Astrocyte (in vitro differentiated cells and primary cell): ENCODE results near the gene CDC45. TPM values are rescaled to one million over a fixed set of nuclear protein-coding genes. Genes with fewer than 3 reads are reported as not detected.
A peak's percentile ranks its signal among the peaks of the same experiment; 100 is the strongest.

Source experiments
- DNase-seq: peaks from one replicate; pipeline ENCODE4 v3.0.0-alpha.2; 2010; ENCODE audit warnings: low read depth
- FAIRE-seq: peaks from 2 replicates; lab custom pipeline; 2011; peaks lifted over from hg19 to GRCh38; lab: Jason Lieb, UNC
- H2AFZ ChIP-seq: 2 replicates; pipeline ENCODE4 v1.6.0; 2012; ENCODE audit warnings: low read depth, low read length, inconsistent platforms
- H3K27ac ChIP-seq: 2 replicates; pipeline ENCODE4 v1.5.1; 2011; ENCODE audit warnings: low read depth, low read length, inconsistent platforms
- H3K27me3 ChIP-seq: 2 replicates; pipeline ENCODE4 v1.6.0; 2011; ENCODE audit warnings: low read length, inconsistent platforms; ENCODE audit not compliant: insufficient read depth
- H3K36me3 ChIP-seq: 2 replicates; pipeline ENCODE4 v1.5.1; 2011; ENCODE audit warnings: low read length, inconsistent platforms; ENCODE audit not compliant: insufficient read depth
- H3K4me1 ChIP-seq: 2 replicates; pipeline ENCODE4 v1.5.1; 2011; ENCODE audit warnings: low read length, inconsistent platforms; ENCODE audit not compliant: insufficient read depth
- H3K4me2 ChIP-seq: 2 replicates; pipeline ENCODE4 v1.6.0; 2012; ENCODE audit warnings: low read length, inconsistent platforms
- H3K4me3 ChIP-seq: 2 replicates; pipeline ENCODE4 v1.5.1; 2011; ENCODE audit warnings: low read depth, mild to moderate bottlenecking, low read length, inconsistent platforms; ENCODE audit not compliant: insufficient read depth
- H3K79me2 ChIP-seq: 2 replicates; pipeline ENCODE4 v1.6.0; 2012; ENCODE audit warnings: mild to moderate bottlenecking, low read length, inconsistent platforms; ENCODE audit not compliant: insufficient read depth
- H3K9ac ChIP-seq: 2 replicates; pipeline ENCODE4 v1.6.0; 2012; ENCODE audit warnings: mild to moderate bottlenecking, low read length, inconsistent platforms
- H3K9me3 ChIP-seq: 2 replicates; pipeline ENCODE4 v1.5.1; 2012; ENCODE audit warnings: low read depth, mild to moderate bottlenecking, low read length, inconsistent platforms; ENCODE audit not compliant: insufficient read depth
- H4K20me1 ChIP-seq: 2 replicates; pipeline ENCODE4 v1.6.0; 2012; ENCODE audit warnings: low read length, inconsistent platforms; ENCODE audit not compliant: insufficient read depth
- H3K27ac Mint-ChIP-seq: one replicate; pipeline ENCODE4 v1.8.0; 2021; ENCODE audit warnings: mild to moderate bottlenecking, mixed read lengths; ENCODE audit not compliant: unreplicated experiment
- H3K27me3 Mint-ChIP-seq: one replicate; pipeline ENCODE4 v1.8.0; 2021; ENCODE audit warnings: low read depth, mixed read lengths; ENCODE audit not compliant: unreplicated experiment
- H3K36me3 Mint-ChIP-seq: one replicate; pipeline ENCODE4 v1.8.0; 2021; ENCODE audit warnings: low read depth, mixed read lengths; ENCODE audit not compliant: unreplicated experiment
- H3K4me1 Mint-ChIP-seq: one replicate; pipeline ENCODE4 v1.8.0; 2021; ENCODE audit warnings: low read depth, mixed read lengths; ENCODE audit not compliant: unreplicated experiment
- H3K4me3 Mint-ChIP-seq: one replicate; pipeline ENCODE4 v1.8.0; 2021; ENCODE audit warnings: mild to moderate bottlenecking, moderate library complexity, mixed read lengths; ENCODE audit not compliant: unreplicated experiment
- H3K9me3 Mint-ChIP-seq: one replicate; pipeline ENCODE4 v1.8.0; 2021; ENCODE audit warnings: mild to moderate bottlenecking, mixed read lengths; ENCODE audit not compliant: unreplicated experiment
- CTCF ChIP-seq: IDR thresholded peaks from 2 replicates; pipeline ENCODE4 v1.5.1; 2011; ENCODE audit warnings: low read depth, mild to moderate bottlenecking, inconsistent platforms, low read length, moderate library complexity; ENCODE audit not compliant: insufficient read depth
- EZH2 ChIP-seq: IDR thresholded peaks from 2 replicates; pipeline ENCODE4 v1.6.1; 2012; ENCODE audit warnings: mild to moderate bottlenecking, low read length, inconsistent platforms; ENCODE audit not compliant: insufficient read depth
- total RNA-seq: library from RNA; stranded (reverse); gene quantifications from 2 replicates; pipeline ENCODE4 v1.2.1, GENCODE V29; 2021

CDC45 gene
- total RNA-seq, 1 donor from 2014 or later: 2.1 TPM

GRCh38 chr22:19495562-19496323 is 16.0 kb downstream of the CDC45 start:
- Histone ChIP-seq H3K4me1 (peaks cover 9% of the 10 kb centered on the region), H3K4me3 (no peak overlapping the region), H3K27me3 (no peaks in the 10 kb centered on the region), H3K4me2 (no peak overlapping the region), H3K9ac (no peak overlapping the region), H4K20me1 (no peaks in the 10 kb centered on the region), H2AFZ (no peak overlapping the region), H3K9me3 (no peaks in the 10 kb centered on the region), H3K79me2 (no peaks in the 10 kb centered on the region), H3K36me3 (no peaks in the 10 kb centered on the region), H3K27ac (no peak overlapping the region)
- DNase-seq (no peak), FAIRE-seq (no peak)
- no peaks in the 10 kb centered on the region for H3K36me3 Mint-ChIP-seq
- H3K4me1 Mint-ChIP-seq: peaks cover 5% of the 10 kb centered on the region
- H3K4me3 Mint-ChIP-seq: no peak overlapping the region
- no peaks in the 10 kb centered on the region for H3K9me3 Mint-ChIP-seq
- H3K27ac Mint-ChIP-seq: no peak overlapping the region
- H3K27me3 Mint-ChIP-seq: peaks cover 5% of the 10 kb centered on the region
- TF ChIP-seq CTCF (peak; percentile 7), EZH2 (no peak)

- no peaks in the 10 kb centered on the region for H4K20me1 ChIP-seq
- DNase-seq (no peak), FAIRE-seq (no peak)
- H3K27me3 Mint-ChIP-seq: peaks cover 5% of the 10 kb centered on the region
- H3K9me3 ChIP-seq: no peaks in the 10 kb centered on the region
- H3K36me3 ChIP-seq: no peaks in the 10 kb centered on the region
- H3K4me3 ChIP-seq: no peak overlapping the region
- H3K4me1 ChIP-seq: peaks cover 9% of the 10 kb centered on the region
- no peak overlapping the region for H3K9ac ChIP-seq
- H3K27ac ChIP-seq: no peak overlapping the region
- no peaks in the 10 kb centered on the region for H3K27me3 ChIP-seq
- no peak overlapping the region for H3K4me2 ChIP-seq
- TF ChIP-seq CTCF (no peak), EZH2 (no peak)
- H3K36me3 Mint-ChIP-seq: no peaks in the 10 kb centered on the region
- H3K4me1 Mint-ChIP-seq: peaks cover 5% of the 10 kb centered on the region
- H3K9me3 Mint-ChIP-seq: no peaks in the 10 kb centered on the region
- no peak overlapping the region for H3K27ac Mint-ChIP-seq
- no peak overlapping the region for H3K4me3 Mint-ChIP-seq
- no peaks in the 10 kb centered on the region for H3K79me2 ChIP-seq
- H2AFZ ChIP-seq: no peak overlapping the region
Observed at GRCh38 chr22:19496324-19496630, 16.6 kb downstream of the CDC45 start.

GRCh38 chr22:19497245-19497644 is 17.5 kb downstream of the CDC45 start:
- no peaks in the 10 kb centered on the region for H3K9me3 ChIP-seq
- peak; percentile 86 for DNase-seq
- no peaks in the 10 kb centered on the region for H3K27me3 ChIP-seq
- Mint-ChIP-seq H3K36me3 (no peaks in the 10 kb centered on the region), H3K4me1 (peaks cover 5% of the 10 kb centered on the region), H3K27ac (peak overlapping the region; percentile 81), H3K27me3 (peaks cover 5% of the 10 kb centered on the region), H3K9me3 (no peaks in the 10 kb centered on the region), H3K4me3 (no peak overlapping the region)
- FAIRE-seq: no peak
- peak overlapping the region; percentile 43 for H3K9ac ChIP-seq
- H3K4me3 ChIP-seq: no peak overlapping the region
- TF ChIP-seq CTCF (no peak), EZH2 (no peak)
- peak overlapping the region; percentile 43 for H3K27ac ChIP-seq
- no peaks in the 10 kb centered on the region for H3K36me3 ChIP-seq
- H3K4me1 ChIP-seq: peaks cover 9% of the 10 kb centered on the region
- H3K79me2 ChIP-seq: no peaks in the 10 kb centered on the region
- peak overlapping the region; percentile 51 for H3K4me2 ChIP-seq
- no peaks in the 10 kb centered on the region for H4K20me1 ChIP-seq
- peak overlapping the region; percentile 54 for H2AFZ ChIP-seq
